IPS-NIHi7 (cell line): ENCODE data around the gene RMDN3.
A peak's percentile ranks its signal among the peaks of the same experiment; 100 is the strongest.

Source experiments
- DNase-seq: peaks from one replicate; pipeline ENCODE4 v3.0.0; 2012; ENCODE audit warnings: mixed read lengths; ENCODE audit errors: extremely low spot score

RMDN3 gene

DNA sequence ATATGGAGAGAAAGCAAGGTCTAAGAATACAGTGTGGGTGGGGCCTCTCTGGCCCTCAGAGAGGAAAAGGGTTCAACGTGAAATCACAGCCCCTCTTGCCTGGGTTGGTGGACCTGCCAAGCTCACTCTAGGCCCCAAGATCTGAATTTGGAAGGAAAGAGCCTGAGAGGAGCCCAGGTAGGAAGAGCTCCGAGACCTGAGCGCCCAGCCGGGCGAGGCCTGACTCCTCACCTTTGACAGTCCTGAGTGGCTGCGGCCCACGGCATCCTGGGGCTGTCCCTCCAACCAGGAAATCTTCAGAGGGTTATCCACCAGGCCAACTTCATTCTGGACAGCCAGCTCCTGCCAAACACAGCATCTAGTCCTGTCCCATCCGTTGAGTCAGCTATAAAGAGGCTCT is 18.4 kb upstream of the RMDN3 start:
- no peak for DNase-seq

DNA sequence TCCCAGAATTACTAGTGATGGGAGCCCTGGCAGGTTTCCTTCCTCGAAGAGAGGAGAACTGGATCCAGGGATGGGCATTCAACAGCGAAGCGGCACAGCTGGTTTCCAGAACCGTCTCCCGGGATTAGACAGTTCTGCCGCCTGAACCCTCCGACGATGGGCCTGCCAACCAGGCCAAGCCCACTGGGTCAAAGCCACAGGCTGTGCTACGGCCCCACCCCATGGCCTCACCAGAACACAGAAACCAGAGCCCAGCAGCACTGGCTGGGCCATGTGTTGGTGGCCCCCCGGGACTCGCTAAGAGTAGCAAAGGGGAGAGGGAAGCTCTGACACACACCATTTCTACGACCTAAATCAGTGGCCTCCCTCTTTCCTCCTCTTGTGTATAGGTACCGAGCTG is 17.0 kb upstream of the RMDN3 start:
- no peak for DNase-seq

GRCh38 chr15:40771242-40771641 is 16.2 kb upstream of the RMDN3 start:
- DNase-seq = no peak

DNA sequence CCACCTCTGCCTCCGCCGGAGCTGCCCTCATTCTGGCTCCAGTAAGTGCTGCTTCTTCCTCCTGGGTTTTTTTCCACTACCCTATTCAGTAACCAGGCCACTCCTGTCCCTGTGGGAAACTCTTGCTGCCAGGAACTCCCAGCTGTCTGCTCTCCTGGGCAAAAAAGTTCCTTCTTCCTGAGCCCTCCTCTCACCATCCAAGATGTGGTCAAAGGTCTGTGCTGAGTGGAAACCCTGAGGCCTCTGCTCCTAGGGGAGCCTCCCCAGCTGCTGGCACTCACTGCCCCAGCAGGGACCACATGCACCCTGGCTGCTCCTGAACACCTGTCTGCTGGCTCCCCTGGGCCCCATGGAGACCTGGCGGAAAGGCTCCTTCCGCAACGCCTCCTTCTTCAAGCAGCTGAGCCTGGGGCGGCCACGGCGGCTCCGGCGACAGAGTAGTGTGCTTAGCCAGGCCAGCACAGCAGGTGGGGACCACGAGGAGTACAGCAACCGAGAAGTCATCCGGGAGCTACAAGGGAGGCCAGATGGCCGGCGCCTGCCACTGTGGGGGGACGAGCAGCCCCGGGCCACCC is 15.2 kb upstream of the RMDN3 start:
- no peak for DNase-seq

DNA sequence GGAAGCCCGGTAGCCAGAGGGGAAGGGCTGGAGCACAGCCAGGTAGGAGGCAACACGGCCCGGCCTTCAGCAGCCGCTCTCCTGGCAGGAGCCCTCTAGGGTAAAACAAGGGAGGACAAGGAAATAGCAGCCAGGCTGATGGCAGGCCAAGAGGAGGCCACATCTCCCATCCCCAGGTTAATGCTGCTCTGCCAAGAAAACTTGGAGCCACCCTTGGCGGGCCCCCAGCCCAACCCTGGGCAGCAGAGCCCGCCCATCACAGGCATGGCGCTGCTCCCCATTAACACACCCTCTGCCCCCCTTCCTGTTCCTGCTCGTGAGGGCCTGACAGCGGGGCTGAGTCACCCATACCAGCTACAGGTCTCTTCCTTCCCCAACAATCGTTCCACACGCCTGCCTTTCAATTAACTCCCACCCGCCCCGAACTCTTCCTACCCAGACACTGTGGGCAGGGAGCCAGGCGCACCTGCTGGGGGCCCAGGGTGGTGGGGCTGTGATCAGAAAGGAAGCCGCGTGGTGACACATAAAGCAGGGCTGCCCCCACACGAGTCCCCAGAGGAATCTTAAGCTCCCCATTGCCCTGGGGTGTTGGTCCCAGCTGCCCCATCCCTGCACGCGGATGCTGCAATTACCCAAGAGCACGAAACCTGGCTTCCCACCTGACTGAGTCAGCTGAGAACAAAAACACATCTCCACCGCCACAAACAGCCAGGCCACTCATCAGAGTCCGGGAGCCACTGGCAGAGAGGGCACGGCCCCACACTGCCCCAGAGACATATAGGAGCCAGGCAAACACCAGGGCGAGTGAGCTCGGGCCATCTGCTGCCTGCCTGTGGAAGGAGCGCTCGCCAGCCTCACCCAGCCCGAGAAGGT is 14.5 kb upstream of the RMDN3 start, which contains the start of gene C15orf62:
C15orf62 (plus strand) TSS at position 707 of the 873 bp plus-strand sequence. CDS start 516 bp downstream, outside the sequence.
- no peak for DNase-seq

- no peak for DNase-seq
Measured at GRCh38 chr15:40768521-40769273, 13.6 kb upstream of the RMDN3 start.

DNA sequence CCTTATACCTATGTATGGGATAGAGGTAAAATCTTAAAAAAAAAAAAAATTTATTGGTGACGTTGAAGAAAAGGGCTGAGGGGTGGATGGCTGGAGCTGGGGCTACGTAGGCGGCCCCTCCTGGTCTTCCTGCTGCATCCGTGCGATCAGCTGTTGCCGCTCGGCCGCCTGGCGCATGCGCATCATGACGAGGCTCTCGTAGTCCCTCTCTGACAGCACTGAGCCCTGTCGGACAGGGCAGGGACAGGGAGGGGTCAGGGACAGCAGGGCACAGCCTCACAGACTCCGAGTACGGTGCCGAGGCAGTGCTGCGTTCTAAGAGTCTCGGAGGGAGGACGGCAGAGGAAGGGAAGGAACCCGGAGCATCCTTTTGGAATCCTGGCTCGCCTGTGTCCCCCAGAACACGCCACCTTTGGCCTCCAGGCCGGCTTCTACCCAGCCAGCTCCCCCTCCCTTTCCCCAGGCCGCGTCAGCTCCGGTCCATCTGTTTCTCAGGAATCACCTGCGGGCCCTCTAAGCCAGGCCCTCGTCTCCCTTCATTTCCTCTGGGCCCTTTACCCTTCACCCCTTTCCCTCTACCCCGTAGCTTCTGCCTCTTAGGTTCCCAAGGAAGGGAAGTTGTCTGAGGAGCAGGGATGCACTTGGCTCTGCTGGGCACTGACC is 12.9 kb upstream of the RMDN3 start:
- no peak for DNase-seq

DNA sequence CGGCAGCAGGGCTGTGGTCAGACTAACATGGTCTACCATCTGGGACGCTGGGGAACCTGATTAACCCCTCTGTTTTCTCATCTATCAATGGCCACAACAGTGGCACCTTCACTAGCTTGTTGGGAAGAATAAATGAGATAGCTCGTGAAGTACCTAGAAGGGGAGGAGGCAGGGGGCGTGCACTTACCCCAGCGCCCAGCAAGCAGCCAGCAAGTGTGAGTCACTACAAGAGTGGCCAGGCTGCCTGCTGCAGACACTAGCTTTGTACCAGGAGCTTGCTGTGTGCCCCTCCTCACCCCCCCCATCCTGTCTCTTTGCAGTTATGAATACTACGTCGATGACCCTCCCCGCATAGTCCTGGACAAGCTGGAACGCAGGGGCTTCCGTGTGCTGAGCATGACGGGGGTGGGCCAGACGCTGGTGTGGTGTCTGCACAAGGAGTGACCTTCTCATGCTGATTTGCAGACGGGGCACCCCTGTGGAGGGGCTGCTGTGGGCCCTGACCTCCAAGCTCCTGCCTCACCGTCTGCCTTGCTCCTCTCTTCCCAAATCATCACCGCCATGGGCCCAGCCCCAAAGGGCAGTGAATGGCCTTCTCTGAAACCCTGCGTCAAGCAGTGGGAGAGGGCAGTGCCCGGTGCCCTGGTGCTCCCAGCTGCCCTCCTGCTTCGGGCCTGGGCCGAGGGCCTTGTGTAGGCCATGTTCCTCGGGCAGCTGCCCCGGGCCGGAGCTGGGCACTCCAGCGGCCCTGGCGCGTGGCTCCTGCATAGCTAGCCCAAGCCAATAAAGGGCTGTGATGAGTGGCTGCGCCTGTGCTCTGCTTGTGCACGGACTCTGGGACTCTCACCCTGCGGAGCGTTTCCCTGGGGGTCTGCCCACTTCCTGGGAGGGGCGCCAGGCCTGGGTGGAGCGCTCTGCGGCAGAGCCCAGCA is 12.1 kb upstream of the RMDN3 start:
- DNase-seq = peak; percentile 55

- no peak for DNase-seq
Measured at GRCh38 chr15:40766194-40766815, 11.3 kb upstream of the RMDN3 start.

- DNase-seq = no peak
Measured at GRCh38 chr15:40764629-40765103, 9.6 kb upstream of the RMDN3 start.

- peak; percentile 85 for DNase-seq
Measured at GRCh38 chr15:40763801-40764628, 9.0 kb upstream of the RMDN3 start, which contains the start of gene GCHFR. Gene GCHFR, plus strand, starts transcription at chr15:40764068. Its CDS starts 113 bp downstream, at chr15:40764181.

GRCh38 chr15:40762919-40763800 is 8.1 kb upstream of the RMDN3 start:
- DNase-seq = no peak

DNA sequence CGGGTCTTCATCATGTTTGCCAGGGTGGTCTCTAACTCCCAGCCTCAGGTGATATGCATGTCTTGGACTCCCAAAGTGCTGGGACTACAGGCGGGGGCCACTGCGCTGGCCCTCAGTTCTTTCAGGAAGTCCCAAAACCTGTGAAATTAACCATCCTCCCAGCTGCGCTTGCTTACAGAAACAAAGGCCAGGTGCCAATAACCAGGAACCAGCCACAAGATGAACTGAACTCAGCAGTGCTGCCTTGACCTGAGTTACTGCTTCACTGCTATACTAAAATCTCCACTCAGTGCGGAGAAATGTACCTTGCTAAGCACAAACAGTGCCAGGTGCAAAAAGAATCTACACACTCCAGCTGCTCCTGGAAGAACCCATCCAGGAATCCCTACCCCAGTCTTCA is 4.9 kb upstream of the RMDN3 start:
- DNase-seq = no peak

DNA sequence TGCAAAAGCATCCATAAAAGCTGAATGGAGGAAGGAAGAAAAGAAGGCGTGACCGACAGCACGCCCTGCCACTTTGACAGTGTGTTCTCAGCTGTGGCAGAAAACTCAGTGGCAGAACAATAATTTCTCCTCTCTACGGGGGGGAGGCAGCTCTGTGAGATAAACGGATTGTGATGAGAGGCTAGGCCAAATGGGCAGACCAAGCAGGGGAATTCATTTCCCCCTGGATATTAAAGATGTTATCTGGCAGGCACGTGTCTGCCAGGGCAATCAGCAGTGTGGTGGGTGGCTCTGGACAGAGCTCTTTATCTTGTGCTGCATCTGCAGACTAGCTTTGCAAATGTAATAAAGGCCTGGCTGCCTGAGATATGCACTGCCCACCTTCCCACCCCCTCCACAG is 1.9 kb upstream of the RMDN3 start:
- DNase-seq = no peak

- no peak for DNase-seq
Measured at GRCh38 chr15:40755812-40756208, 756 bp upstream of the RMDN3 start.

DNA sequence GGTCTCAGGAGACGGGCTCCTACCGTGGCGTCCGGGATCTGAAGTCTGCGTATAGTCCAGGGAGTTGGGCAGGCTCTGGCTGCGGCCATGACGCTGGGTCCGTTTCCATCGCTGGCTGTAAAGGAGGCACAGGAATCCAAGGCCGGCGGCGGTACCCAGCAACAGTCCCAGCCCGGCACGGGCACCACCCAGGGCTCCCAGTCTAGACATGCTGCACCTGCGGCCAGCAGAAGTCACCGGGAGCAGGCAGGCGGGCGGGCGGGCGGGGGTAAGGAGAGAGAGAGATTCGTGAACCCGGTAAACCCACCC is 526 bp downstream of the RMDN3 start:
- peak; percentile 15 for DNase-seq

- no peak for DNase-seq
Measured at GRCh38 chr15:40751745-40752144, 3.3 kb downstream of the RMDN3 start.

- DNase-seq = no peak
Measured at GRCh38 chr15:40750885-40751284, 4.2 kb downstream of the RMDN3 start.
